PC-9 (cell line): ENCODE data around the gene CRLF3.
"Not testable (repeated sequence)": the region's sequence is repeated elsewhere in the genome, so short reads cannot be mapped to it uniquely, and the experiment has no call there.

Experiments used
- EZH2 ChIP-seq: fragments of 200-600 bp; sonication (generic); IDR thresholded peaks from 2 replicates; pipeline ENCODE4 v1.8.0; 2017; ENCODE audit warnings: antibody characterized with exemption, low read depth
- TF ChIP-seq, protein P1 (sequence below): fragments of 200-600 bp; sonication (generic); conservative IDR thresholded peaks from 2 replicates; pipeline ENCODE4 v1.6.1; 2017; ENCODE audit warnings: mixed run types, antibody characterized with exemption, mild to moderate bottlenecking, moderate library complexity

DNA sequence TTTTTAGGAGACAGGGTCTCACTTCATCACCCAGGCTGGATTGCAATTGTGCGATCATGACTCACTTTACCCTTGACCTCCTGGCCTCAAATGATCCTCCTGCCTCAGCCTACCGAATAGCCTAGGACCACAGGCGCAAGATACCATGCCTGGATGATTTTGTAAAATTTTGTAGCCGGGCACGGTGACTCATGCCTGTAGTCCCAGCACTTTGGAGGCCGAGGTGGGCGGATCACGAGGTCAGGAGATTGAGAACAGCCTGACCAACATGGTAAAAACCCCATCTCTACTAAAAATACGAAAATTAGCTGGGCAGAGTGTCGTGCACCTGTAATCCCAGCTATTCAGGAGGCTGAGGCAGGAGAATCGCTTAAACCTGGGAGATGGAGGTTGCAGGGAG lies 73.5 kb downstream of the CRLF3 start:
- TF ChIP-seq, protein P1, sequence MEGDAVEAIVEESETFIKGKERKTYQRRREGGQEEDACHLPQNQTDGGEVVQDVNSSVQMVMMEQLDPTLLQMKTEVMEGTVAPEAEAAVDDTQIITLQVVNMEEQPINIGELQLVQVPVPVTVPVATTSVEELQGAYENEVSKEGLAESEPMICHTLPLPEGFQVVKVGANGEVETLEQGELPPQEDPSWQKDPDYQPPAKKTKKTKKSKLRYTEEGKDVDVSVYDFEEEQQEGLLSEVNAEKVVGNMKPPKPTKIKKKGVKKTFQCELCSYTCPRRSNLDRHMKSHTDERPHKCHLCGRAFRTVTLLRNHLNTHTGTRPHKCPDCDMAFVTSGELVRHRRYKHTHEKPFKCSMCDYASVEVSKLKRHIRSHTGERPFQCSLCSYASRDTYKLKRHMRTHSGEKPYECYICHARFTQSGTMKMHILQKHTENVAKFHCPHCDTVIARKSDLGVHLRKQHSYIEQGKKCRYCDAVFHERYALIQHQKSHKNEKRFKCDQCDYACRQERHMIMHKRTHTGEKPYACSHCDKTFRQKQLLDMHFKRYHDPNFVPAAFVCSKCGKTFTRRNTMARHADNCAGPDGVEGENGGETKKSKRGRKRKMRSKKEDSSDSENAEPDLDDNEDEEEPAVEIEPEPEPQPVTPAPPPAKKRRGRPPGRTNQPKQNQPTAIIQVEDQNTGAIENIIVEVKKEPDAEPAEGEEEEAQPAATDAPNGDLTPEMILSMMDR = not testable (repeated sequence)
- not testable (repeated sequence) for TF ChIP-seq EZH2
